Measurements from ENCODE around the gene HSPA2. TPM values are rescaled to one million over a fixed set of nuclear protein-coding genes. Genes with fewer than 3 reads are reported as not detected.

The HSPA2 gene
- total RNA-seq, 1 experiment from 2014 or later: 30.2 TPM

DNA sequence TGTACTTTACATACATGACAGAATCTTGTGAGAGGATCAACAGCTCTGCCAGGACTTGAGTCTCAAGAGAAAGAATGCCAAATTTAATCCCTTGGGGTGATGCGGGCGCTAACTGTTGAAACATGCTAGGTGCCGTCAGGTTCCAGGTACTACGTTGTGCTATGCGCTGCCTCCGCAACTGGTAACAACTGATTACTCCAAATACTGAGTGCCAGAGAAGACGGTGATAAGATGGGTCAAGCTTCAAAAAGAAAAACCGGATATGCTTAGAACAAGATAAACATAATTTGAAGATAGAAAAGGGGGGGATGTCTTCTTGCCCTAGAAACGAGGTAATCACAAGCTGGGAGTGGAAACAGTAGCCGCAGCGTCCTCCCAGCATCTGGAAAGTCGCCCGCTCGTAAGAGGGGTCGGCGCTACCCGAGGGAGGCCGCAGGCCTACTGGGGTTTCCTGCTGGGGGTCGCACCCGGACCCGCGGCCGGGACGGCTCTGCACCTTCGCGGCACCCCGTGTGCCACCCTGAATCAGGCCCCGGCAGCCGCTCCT lies 37.6 kb upstream of the HSPA2 start (continued):
- TF ChIP-seq, protein P1, sequence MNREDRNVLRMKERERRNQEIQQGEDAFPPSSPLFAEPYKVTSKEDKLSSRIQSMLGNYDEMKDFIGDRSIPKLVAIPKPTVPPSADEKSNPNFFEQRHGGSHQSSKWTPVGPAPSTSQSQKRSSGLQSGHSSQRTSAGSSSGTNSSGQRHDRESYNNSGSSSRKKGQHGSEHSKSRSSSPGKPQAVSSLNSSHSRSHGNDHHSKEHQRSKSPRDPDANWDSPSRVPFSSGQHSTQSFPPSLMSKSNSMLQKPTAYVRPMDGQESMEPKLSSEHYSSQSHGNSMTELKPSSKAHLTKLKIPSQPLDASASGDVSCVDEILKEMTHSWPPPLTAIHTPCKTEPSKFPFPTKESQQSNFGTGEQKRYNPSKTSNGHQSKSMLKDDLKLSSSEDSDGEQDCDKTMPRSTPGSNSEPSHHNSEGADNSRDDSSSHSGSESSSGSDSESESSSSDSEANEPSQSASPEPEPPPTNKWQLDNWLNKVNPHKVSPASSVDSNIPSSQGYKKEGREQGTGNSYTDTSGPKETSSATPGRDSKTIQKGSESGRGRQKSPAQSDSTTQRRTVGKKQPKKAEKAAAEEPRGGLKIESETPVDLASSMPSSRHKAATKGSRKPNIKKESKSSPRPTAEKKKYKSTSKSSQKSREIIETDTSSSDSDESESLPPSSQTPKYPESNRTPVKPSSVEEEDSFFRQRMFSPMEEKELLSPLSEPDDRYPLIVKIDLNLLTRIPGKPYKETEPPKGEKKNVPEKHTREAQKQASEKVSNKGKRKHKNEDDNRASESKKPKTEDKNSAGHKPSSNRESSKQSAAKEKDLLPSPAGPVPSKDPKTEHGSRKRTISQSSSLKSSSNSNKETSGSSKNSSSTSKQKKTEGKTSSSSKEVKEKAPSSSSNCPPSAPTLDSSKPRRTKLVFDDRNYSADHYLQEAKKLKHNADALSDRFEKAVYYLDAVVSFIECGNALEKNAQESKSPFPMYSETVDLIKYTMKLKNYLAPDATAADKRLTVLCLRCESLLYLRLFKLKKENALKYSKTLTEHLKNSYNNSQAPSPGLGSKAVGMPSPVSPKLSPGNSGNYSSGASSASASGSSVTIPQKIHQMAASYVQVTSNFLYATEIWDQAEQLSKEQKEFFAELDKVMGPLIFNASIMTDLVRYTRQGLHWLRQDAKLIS (CRISPR knock-in tag; IDR thresholded peaks at IDR 0.05; ENCODE audit: borderline replicate concordance): no peak
- TF ChIP-seq ZNF121 (CRISPR knock-in tag; IDR thresholded peaks at IDR 0.05): no peak

DNA sequence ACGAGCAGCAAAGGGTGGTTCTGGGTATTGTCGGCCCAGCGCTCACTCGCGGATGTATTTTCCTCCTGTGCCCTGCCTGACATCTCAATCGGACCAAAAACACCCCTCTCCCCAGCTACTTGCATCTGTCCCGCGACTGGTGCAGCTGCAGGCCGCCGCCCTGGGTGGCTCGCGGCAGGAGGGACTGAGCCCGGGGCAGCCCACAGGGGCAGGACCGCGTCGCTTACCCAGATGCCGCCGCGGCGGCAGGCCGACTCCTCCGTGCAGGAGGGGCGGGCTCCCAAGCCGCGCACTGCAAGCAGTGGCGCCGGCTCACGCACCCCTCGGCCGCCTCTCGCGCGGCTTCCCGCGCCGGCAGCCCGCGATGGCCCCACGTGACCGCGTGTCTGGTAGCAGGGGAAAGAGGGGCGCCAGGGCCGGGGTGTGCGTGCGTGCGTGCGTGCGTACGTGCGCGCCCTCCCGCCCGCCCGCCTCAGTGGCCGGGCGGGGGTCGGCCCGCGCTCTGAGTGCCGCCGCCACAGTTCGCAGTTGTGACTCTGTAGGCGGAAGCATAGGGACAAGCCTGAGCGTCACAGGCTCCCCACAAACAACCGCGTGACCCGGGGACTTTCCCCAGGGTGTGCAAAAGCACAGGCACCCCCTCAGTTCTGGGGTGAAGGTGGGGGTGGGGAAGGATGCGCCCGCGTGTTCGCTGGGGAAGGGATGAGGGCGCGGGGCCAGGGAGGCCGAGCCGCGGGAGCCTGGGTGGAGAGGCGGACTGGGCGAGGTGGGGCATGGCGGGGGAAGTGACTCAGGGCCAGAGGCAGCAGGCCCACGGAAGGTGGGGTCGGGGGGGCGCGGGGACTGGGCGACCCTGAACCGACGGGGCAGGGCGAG lies 36.9 kb upstream of the HSPA2 start, which contains the start of gene ZBTB25:
TSS of gene ZBTB25 (minus strand) at position 405 of the 876 bp plus-strand sequence. CDS start 13,305 bp downstream, outside the sequence.
- POLR2A ChIA-PET: interaction anchor here (0.5 to 2.8 kb wide), 14 partner anchors 17 to 973 kb away, joined by 3 to 10 read pairs (median 5); partner anchors contain the start of genes HSPA2 and MTHFD1
- Mint-ChIP-seq H3K4me3 (peak within 1 kb of the TSS; percentile 81), H3K4me1 (peaks cover 50% of the 10 kb centered on the region)
- TF ChIP-seq ARID4B (CRISPR knock-in tag; IDR thresholded peaks at IDR 0.05; ENCODE audit: borderline replicate concordance): 0 out of 2 replicates have a peak, but pooled peaks have one; percentile 7
- 0 out of 2 replicates have a peak, but pooled peaks have one; percentile 73 for TF ChIP-seq ZBTB21 (CRISPR knock-in tag; IDR thresholded peaks at IDR 0.05; ENCODE audit: borderline replicate concordance)
- no peak for TF ChIP-seq ATF6 (CRISPR knock-in tag; IDR thresholded peaks at IDR 0.05)
- TF ChIP-seq NFE2L1 (CRISPR knock-in tag; IDR thresholded peaks at IDR 0.05): 0 out of 2 replicates have a peak, but pooled peaks have one; percentile 36
- no peak for TF ChIP-seq CDX4 (CRISPR knock-in tag; IDR thresholded peaks at IDR 0.05; ENCODE audit: borderline replicate concordance)
- TF ChIP-seq ATF1 (CRISPR knock-in tag; IDR thresholded peaks at IDR 0.05): 0 out of 2 replicates have a peak, but pooled peaks have one; percentile 72
- TF ChIP-seq E2F5 (CRISPR knock-in tag; IDR thresholded peaks at IDR 0.05): peak; percentile 97
- TF ChIP-seq ETV6 (CRISPR knock-in tag; IDR thresholded peaks at IDR 0.05): peak; percentile 30; the same call in 1 of the 2 replicates
- TF ChIP-seq TEAD1 (CRISPR knock-in tag; IDR thresholded peaks at IDR 0.05): no peak
- no peak for TF ChIP-seq MYBL2 (CRISPR knock-in tag; IDR thresholded peaks at IDR 0.05)
- no peak for TF ChIP-seq ZBTB43 (CRISPR knock-in tag; IDR thresholded peaks at IDR 0.05)
- TF ChIP-seq CREM (CRISPR knock-in tag; IDR thresholded peaks at IDR 0.05): no peak
- TF ChIP-seq ESRRA (CRISPR knock-in tag; IDR thresholded peaks at IDR 0.05; ENCODE audit: borderline replicate concordance): no peak; the same call in 1 of the 2 replicates
- 0 out of 2 replicates have a peak, but pooled peaks have one; percentile 26 for TF ChIP-seq CBFB (CRISPR knock-in tag; IDR thresholded peaks at IDR 0.05; ENCODE audit: low read depth)
- TF ChIP-seq CREB1 (CRISPR knock-in tag; IDR thresholded peaks at IDR 0.05): no peak; the same call in 1 of the 2 replicates
- peak; percentile 64; the same call in 1 of the 2 replicates for TF ChIP-seq SMAD4 (CRISPR knock-in tag; IDR thresholded peaks at IDR 0.05)

More for the DNA sequence above, 36.9 kb upstream of the HSPA2 start, which contains the start of gene ZBTB25:
- no peaks in the 10 kb centered on the region for H3K27me3 Mint-ChIP-seq (ENCODE audit: low read depth)
- DNase-seq (ENCODE audit: low spot score): peak; percentile 87
- H3K36me3 Mint-ChIP-seq: peaks cover 5% of the 10 kb centered on the region
- ATAC-seq: peak; percentile 70
- peak within 1 kb of the TSS; percentile 99 for H3K27ac Mint-ChIP-seq
- no peaks in the 10 kb centered on the region for H3K9me3 Mint-ChIP-seq
- CTCF ChIA-PET: interaction anchor here (0.6 to 3.3 kb wide), 4 partner anchors 7 to 133 kb away, joined by 3 to 10 read pairs (median 4); partner anchors contain the start of gene HSPA2
